VCaP (cell line): ENCODE measurements around the gene SLC22A1.
"Not testable (repeated sequence)": the region's sequence is repeated elsewhere in the genome, so short reads cannot be mapped to it uniquely, and the experiment has no call there.

ENCODE experiments used
- H3K27ac ChIP-seq: fragments of 450-650 bp; 2 replicates; pipeline ENCODE4 v1.5.1; 2017
- CTCF ChIP-seq: fragments of 450-650 bp; conservative IDR thresholded peaks from 2 replicates; pipeline ENCODE4 v1.5.1; 2017; ENCODE audit warnings: mild to moderate bottlenecking, moderate library complexity

Gene SLC22A1

DNA sequence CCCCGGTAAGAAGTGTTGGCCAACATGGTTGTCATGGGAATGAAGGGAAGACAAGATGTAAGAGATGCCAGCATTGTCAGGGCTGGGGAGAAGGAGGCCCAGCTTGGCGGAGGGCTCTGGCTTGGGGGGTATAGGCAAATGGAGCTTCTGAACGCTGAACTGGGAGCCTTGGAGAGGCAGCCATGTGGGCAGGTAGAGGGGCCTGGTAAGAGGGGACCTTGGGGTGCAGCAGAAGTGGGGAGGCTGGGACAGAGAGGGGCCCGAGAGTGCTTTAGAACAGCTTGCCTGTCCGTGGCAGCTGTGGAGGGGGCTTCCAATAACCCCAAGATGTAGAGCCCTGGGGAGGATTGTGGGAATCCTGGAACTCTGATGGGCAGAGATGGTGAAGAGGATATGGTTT is 3.0 kb downstream of the SLC22A1 start:
- no peak for TF ChIP-seq CTCF

GRCh38 chr6:160125105-160125504 is 3.5 kb downstream of the SLC22A1 start:
- not testable (repeated sequence) for H3K27ac ChIP-seq

More for the DNA sequence above, 3.0 kb downstream of the SLC22A1 start:
- no peak overlapping the region for H3K27ac ChIP-seq

- TF ChIP-seq CTCF = no peak
- no peak overlapping the region for H3K27ac ChIP-seq
Observed at GRCh38 chr6:160127270-160128124, 5.9 kb downstream of the SLC22A1 start.

- no peak for TF ChIP-seq CTCF
- H3K27ac ChIP-seq = no peak overlapping the region
Observed at GRCh38 chr6:160128125-160128683, 6.6 kb downstream of the SLC22A1 start.

DNA sequence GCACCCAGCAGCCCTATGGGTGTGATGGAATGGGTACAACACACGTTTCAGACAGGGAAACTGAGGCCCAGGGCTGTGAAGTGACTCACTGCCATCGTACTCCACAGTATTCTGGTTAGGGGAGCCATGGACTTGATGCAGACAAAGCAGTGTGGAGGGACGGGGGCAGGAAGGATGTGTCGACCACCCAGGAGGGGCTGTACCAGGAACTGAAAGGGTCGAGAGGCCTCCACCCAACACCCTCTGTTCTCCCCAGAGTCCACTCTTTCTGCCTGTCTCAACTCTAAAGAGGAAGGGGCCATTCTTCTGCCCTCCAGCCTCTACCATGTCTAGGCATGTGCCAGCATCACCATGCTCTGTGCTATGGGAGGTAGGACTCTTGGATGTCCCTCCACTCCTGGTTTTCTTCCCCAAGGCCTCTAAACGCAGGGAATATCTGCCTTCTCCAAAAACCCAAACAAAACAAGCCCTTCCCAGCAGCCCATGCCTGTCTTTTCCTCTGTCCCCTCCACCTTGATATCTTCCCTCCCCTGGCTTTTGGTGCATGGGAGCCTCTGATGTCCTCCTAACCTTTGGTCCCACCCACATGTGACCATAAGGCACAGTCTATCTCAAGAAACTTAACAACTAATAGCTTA is 7.4 kb downstream of the SLC22A1 start:
- TF ChIP-seq CTCF = no peak
- H3K27ac ChIP-seq = no peak overlapping the region

- no peak for TF ChIP-seq CTCF
Observed at GRCh38 chr6:160129881-160130615, 8.4 kb downstream of the SLC22A1 start.

GRCh38 chr6:160130729-160131484 is 9.3 kb downstream of the SLC22A1 start:
- no peak for TF ChIP-seq CTCF
- no peak overlapping the region for H3K27ac ChIP-seq

More at GRCh38 chr6:160129881-160130615, 8.4 kb downstream of the SLC22A1 start:
- H3K27ac ChIP-seq = no peak overlapping the region
